GM18526 (cell line): ENCODE data around the gene FAM120B.

Experiments used
- POLR2A ChIP-seq: IDR thresholded peaks from 3 replicates; pipeline ENCODE4 v1.6.1; 2011; ENCODE audit not compliant: insufficient read length; ENCODE audit errors: extremely low read depth

The FAM120B gene

DNA sequence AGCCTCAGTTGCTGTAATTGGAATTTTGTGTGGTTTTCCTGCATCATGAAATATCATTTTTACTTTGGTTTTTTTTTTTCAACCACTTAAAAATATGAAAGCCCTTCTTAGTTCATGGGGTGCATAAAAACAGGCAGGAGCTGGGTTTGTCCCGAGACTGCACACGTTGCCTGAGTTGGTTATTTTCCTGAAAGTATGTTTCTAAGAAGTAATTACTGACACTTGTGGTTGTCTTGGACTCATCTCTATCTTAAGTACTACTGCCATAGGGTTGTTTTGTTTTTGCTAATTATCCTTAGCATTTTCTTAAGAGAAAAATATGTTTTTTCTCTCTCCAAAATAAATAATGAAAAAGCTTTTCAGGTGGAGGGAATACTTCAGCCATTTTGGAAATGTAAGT is 40.1 kb downstream of the FAM120B start:
- no peak for TF ChIP-seq POLR2A

DNA sequence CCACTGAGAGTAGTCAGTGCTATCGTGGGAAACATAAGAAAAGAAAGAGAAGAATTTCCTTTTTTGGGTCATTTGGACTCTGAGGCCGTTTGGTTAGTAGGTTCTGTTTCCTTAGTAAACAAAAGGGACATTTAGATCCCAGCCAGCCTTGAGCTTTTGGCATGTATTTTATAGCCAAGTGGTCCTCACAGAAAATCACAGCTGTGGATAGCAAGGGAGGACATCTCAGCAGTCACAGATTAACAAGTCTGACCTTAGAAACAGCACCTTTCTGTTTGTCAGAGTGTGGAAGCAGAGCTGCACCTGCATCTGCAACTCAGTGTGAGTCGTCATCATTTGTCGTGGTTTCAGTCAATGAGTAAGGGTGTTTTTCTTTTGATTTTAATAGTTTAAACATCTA is 40.5 kb downstream of the FAM120B start:
- no peak for TF ChIP-seq POLR2A

DNA sequence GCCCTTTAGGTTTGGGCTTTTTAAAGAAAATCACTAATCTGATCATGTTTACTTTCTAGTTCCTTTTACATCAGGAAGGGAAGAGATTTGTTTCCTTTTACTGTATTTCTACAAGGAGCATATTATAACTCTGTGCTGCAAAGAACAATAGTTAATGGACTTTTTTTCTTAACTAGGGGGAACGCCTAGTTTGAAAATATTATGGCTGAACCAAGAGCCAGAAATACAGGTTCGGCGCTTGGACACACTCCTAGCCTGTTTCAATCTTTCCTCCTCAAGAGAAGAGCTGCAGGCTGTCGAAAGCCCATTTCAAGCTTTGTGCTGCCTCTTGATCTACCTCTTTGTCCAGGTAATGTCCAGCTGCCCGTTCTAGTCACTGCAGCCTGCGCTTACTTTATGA is 41.4 kb downstream of the FAM120B start:
- no peak for TF ChIP-seq POLR2A

DNA sequence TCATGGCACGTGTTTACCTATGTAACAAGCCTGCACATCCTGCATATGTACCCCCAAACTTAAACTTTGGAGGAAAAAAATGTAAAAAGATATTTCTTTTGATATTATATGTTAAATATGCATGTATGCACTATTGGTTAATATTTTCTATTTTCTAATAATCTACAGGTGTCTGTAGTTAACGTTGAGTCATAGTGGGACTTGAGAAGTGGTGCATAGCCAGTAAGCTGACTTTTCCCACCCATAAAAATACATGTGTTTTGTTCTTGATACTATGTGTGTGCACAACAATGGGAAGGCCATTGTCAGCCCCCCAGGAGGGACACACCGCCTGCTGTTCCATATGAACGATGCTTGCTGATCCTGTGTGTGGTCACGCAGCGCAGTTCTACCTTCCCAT is 49.1 kb downstream of the FAM120B start:
- no peak for TF ChIP-seq POLR2A

DNA sequence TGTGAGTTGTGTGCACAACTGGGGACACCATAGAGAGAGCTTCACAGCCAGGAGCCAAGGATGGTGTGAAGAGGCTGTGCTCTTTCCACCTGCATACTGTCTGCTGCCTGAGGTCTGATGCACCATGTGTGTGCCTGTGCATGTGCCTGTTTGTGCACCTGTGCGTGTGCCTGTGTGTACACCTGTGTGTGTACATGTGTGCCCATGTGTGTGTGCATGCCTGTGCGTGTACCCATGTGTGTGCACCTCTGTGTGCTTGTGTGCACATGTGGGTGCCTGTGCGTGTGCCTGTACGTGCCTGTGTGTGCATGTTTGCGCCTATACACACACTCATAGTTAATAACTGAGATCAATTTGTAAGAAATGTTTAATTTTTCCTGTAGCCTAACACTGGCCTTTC is 51.3 kb downstream of the FAM120B start:
- no peak for TF ChIP-seq POLR2A

DNA sequence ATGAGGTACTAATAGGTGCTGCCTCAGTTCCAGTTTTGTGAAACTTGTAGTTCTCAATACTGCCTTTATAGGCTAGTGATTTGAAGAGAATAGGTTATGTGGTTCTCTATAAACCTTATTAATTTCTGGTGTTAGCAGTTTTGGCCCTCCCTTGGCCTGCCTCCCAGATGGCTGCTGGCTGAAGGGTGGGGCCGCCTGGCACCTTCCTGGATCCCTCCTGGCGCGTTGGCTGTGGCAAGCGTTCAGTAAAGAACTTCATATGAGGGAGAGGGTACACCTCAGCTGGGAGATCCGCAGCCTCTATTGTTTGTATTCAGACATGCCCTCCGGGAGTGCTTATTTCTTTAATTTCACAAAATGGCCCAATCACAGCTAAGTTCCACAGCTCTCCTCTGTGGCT is 51.9 kb downstream of the FAM120B start:
- TF ChIP-seq POLR2A = no peak

DNA sequence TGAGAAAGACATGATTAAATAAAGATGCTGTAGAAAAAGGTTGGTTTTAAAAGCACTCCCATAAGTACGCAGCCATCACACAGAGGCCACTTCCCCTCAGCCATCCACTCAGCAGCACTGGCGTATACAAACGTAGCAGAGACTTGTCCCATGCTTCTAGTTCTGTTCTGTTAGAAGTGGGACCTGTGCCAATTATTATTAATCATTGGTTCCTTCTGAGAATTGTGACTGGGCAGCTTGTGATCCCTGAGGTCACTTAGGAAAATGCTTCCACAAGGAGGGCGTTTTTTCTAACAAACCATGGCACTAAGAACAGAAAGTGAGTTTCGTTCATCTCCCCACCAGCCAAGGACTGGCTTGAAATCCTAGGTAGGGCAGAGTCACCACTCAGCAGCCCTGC is 53.9 kb downstream of the FAM120B start:
- TF ChIP-seq POLR2A = no peak

DNA sequence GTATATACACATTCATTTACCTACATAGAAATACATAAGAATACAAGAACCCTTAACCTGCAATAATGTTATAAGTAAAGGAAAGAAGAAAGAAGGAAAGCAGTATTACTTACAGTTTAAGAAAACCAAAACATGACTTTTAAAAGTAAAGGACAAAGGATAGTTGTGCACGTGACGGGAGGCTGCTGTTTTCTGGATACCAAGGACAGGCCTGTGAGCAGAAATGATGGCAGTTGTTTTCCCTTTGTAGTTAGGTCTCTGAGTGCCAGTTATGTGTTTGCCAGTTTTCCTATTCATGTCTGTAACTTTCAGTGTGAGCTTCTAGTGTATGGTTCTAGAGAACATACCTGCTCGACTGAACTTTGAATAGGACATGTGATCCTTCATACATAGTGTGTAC is 54.8 kb downstream of the FAM120B start:
- TF ChIP-seq POLR2A = no peak

DNA sequence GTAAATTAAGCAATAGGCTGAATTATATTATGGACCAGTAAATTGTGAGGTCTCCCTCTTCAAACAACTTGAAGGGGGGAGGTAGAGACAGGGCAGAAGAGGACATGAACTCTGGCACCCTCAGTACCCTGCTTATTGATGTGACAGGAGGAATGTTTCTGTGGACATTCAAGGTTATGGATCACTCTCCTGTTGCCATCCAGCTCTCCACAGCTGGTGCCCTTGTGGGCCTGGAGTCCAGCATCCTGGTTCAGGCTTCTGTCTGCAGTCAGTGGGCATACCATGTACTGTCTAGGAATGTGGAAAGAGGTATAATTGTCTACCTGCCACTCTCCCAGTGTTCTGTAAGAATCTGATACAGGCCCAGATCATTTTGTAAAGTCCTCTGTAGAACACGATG is 55.6 kb downstream of the FAM120B start:
- TF ChIP-seq POLR2A = no peak

DNA sequence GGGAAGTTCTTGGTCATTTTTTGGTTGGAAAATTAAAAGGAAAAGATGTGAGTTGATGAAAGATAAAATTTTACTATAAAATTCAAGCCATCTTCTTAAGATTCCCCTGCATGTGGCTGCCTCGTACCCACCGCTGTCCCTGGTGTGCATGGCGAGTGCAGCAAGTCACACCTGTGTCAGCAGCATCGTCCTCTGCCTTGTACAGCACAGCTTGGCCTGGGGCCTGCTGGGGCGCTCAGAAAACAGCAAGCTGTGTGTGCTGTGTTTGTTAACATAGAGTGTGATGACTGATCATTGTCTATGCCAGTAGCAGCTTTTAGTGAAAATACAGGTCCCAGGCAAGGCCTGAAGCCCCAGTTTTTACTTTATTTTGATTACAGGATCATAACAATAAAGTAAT is 56.7 kb downstream of the FAM120B start:
- TF ChIP-seq POLR2A = no peak

DNA sequence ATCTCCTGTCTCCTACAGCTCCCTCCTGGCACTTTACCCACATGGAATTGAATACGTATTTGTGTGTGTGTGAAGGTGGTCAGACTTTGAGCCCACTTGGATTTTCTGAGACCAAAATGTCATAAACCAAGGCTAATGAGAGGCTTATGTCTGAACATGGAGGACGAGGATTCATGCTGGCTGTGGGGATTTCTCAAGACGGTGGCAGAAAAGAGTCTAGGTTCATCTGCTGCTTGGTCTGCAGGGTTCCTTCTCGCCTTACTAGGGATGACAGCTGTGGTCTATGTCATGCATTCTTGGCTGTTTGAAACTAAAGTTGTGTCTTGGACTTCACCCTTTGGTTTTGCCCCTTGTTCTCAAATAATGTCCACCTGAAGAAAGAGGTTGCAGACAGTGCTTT is 58.6 kb downstream of the FAM120B start:
- no peak for TF ChIP-seq POLR2A

DNA sequence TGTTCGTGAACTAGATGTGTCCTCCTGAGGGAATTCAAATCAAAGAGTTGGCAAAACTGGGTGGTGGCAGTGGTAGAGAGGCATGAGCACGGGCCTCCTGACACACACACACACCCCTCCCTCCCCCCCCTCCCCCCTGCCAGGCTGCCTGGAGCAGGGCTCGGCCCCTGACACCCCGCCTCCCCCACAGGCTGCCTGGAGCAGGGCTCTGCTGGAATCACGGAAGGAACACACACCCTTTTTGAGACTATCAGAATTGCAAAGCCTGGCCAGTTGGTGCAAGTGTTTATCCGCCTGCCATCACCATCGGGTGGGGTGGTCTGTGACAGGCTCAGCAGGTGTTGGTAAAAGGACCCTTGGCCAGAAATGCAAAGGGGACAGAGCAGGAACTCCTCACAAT is 59.0 kb downstream of the FAM120B start:
- no peak for TF ChIP-seq POLR2A

DNA sequence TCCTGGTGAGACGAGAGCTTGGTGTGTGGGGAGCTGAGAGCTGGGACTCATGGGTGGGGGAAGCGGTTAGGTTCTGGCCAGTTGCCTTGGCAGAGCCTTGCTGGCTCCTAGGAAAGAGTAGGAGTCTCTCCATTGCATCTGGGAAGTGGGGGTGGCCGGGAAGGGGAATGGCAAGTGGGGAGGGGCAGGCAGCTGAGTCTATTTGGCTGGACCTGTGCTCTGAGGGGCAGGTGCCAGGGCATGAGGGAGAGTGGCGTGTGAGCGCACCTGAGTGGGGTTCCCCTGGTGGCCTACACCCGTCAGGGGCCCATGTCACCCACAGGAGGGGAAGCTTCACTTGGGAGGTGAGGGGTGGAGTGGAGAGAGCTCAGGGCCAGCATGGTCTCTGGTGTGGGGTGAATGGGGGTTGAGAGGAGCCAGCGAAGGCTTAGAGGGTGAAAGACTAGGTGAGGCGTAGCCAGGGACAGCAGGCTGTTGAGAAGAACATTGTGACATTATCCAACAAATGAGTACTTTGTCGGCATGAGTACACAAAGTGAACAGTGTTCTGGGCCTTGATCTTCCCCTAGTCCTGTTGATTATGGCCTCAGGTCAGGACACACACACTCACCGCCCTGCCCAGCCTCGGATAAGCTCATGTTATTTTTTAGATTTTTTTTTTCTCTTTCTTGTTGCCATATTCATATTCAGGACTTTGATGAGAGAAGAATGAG is 59.8 kb downstream of the FAM120B start:
- no peak for TF ChIP-seq POLR2A

DNA sequence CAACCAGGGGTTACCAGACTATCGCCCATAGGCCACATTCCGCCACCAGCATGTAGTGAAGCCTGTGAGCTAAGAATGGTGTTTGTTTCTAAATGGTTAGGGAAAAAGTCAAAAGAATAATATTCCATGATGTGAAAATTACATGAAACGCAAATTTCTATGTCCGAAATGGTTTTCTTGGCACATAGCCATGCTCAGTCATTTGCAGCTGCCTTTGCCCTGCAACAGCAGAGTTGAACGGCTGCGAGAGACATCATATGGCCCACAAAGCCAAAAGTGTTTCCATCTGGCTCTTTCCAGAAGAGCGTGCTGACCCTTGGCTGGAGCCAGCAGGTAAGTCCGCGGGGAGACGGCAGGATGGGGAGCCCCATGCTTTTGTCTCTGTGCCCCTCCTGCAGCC is 60.7 kb downstream of the FAM120B start:
- TF ChIP-seq POLR2A = no peak

DNA sequence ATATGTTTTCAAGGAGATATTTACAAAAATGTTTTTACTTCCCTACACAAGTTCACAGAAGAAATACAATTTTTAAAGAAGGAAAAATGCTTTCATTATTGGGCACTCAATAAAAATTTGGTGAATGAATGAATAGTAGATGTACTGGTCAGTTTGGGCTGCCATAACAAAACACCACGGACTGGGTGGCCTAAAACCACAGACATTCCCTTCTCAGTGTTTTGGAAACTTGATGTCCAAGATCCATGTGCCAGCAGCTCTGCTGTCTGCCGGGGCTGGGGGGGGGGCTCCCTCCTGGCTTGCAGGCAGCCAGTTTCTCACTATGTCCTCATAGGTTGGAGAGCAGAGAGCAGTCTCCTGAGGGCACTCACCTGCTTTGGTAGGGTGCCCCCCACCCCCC is 62.0 kb downstream of the FAM120B start:
- TF ChIP-seq POLR2A = no peak

DNA sequence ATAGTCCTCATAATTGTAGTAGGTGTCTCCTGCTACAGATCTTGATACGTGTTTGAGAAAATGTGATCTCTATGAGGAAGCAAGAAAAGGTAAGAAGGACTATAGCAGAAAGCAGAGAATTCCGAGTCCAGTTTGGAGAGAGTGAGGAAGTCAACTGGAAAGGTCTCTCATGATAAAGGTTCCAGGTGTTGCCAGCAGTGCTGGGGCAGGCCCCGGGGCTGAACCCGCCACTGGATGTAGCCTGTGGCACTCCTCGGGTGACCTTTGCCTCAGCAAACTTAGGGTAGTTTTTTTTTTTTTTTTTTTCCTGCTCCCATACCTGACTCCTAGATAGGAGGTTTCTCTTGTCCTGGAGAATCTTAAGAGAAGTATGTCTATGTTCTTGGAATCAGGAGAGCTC is 62.8 kb downstream of the FAM120B start:
- no peak for TF ChIP-seq POLR2A

DNA sequence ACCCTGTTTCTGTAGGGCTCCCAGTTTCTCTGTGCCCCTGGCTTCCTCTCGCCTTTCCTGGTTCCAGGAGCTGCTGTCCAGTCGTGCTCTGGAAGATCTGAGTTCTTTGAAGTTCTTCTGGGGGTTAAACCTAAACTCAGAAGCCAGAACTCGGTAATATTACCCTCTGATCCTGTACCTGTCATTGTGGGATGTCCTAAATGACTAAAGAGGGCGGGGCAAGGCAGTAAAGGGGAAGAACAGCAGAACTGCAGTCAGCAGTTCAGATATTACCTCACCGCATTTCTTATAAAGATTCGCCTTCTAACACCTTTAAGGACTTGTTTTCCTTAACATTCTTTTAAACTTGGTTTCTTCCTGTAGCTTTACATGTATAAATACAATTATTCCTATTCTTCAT is 63.9 kb downstream of the FAM120B start:
- no peak for TF ChIP-seq POLR2A
